RPMI8226 (cell line): ENCODE measurements around the gene SMIM20.

ENCODE experiments used
- DNase-seq: peaks from one replicate; pipeline ENCODE4 v3.0.0-alpha.2; 2015

The SMIM20 gene

DNA sequence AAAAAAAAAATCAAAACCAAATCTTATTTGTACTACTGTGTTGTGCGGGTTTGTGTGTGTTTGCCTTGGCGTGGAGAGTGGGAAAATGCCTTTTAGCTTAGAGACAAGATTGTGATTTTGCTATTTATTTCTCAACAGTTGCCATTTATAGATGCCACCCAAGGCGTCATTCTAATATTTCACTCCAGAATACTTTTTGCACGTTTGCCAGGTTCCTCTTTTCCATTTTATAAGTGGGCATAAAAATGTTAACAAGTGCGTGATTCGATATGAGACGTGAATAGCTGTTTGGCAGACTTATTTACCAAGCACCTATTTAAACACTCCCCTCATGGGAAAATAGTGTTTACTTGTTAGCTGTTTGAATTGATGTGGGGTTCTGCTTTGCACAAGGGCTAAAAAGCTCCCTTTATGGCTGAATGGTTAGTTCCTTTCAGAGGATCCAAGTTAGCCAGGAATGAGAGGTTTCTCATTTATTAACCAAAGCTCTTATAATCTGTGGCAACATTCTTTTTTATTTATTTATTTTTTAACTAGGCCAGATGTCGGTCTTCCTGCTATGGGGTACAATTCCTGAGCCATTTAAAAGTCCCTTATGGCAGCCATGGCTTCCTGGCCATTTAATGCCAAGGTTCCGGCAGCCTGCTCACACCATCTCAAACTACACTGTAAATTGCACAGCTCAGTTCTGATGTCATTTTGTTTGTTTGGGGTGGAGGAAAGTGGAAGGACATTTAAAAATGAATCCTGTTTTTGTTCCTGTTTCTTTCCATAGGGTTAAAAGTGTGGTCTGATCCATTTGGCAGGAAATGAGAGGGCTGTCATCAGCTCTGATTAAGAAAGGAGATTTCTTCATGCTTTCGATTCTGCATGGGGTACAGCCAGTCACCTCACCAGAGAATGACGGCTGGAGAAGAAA lies 14.6 kb downstream of the SMIM20 start:
- no peak for DNase-seq

DNA sequence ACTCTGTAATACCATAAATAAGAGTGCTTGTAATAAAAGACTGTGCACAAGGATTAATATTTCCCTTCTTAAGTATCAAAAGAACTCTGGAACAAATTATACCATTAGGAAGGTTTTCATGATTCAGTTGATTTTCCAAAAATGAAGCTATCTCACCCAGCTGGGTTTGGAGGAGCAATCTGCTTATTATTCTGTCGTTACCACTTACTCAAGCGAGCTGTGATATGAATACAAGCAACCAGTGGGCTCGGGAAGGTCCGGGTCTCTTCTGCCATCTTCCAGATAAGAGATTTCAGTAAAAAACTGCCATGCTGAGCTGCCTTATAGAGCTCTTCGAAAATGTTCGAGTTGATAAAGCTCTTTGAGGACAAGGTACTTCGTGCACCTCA lies 15.3 kb downstream of the SMIM20 start:
- no peak for DNase-seq

DNA sequence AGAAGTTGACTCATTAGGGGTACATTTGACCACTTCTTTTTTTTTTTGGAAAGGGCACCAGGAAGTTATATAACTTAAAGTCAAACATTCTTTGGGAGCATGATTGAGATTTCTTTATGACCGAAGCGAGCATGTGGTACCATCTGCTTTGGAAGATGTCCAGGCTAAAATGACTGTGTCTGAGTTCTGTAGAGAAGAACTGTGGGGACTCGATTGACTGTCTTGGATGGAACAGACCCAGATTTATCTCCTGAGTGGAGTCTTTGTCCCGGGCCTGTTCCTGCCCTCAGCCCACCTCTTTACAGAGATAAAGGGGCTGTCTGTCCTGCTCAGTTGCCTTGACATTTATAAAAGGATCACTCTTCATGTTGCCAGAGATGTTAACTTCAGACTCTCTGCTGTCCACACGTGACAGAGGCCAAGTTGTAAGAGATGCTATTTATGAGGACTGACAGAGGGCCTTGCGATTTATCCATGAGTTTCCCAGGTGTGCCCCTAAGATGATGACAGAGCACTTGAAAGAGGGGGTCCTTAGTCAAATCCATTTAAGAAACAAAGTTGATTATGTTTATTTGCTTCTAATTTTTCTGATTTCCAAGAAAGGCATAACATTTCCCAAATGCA lies 16.8 kb downstream of the SMIM20 start:
- no peak for DNase-seq

- no peak for DNase-seq
These were observed 22.7 kb downstream of the SMIM20 start for GRCh38 chr4:25936696-25937095.

DNA sequence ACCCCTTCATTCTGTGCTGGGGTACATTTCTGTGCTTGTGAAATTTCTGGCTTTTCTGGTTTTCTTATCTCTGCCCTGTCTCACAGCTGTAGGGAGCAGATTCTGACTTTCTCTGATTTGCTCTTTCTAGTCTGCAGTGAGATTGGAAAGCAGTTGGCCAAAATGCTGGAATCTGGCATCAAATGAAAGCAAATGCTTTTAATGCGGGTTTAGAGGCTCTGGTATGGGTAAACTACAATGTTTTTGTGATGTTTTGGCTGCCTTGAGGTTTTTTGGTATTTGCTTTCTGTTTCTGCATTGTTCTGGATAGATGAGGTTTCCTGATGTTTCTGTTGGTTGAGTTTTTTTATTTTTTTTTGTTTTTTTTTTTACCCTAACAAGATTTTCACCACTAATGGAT lies 23.8 kb downstream of the SMIM20 start:
- peak; percentile 4 for DNase-seq

DNA sequence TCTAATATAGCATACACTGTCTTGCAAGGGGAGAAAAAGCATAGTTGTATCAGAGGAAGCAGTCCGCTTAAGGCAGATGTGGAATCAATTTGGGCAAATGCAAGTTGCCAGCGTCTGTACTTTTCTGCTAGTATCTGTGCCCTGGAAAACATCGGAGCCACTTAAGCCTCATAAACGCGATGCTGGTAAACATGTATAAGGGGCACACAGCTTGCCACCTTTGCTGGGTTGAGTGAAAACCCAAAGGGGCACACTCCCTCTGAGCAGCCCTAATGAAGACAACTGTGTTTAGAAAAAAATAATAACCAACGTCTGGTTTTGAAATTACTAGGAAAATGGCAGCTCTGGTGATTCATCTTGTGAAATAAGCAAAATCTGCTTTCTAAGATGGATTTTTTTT lies 24.3 kb downstream of the SMIM20 start:
- DNase-seq = no peak

DNA sequence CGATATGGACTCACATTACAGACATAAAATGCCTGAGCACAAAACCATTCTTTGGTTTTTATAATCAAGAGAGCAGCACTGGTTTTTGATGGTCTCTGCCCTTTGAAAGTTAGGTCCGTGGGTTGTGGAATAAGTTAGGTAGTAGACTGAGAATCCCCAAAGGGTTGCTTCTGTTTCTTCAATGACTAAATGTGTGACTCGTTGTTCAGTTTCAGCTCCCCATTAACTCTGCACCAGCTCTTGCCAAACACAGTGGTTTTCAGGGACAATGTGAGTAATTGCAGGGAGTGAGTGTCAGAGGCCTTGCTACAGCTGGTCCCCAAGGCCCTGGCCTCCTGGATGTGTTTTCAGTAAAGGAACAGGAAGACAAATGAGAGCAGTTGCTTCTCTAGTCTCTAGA lies 24.8 kb downstream of the SMIM20 start:
- DNase-seq = no peak

DNA sequence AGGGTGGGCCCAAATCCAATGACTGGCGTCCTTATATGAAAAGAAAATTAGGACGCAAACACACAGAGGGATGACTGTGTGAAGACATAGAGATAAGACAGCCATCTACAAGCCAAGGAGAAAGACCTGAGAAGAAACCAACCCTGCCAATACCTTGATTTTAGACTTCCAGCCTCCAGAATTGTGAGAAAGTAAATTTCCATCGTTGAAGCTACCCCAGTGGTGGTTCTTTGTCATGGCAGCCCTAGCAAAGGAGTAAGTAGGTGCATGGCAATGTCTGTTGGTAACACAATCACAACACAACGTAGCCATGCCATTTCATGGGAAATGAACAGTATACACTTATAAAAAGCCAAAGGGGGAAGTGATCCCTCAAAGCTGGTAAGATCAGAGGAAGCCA lies 25.3 kb downstream of the SMIM20 start:
- DNase-seq = no peak

DNA sequence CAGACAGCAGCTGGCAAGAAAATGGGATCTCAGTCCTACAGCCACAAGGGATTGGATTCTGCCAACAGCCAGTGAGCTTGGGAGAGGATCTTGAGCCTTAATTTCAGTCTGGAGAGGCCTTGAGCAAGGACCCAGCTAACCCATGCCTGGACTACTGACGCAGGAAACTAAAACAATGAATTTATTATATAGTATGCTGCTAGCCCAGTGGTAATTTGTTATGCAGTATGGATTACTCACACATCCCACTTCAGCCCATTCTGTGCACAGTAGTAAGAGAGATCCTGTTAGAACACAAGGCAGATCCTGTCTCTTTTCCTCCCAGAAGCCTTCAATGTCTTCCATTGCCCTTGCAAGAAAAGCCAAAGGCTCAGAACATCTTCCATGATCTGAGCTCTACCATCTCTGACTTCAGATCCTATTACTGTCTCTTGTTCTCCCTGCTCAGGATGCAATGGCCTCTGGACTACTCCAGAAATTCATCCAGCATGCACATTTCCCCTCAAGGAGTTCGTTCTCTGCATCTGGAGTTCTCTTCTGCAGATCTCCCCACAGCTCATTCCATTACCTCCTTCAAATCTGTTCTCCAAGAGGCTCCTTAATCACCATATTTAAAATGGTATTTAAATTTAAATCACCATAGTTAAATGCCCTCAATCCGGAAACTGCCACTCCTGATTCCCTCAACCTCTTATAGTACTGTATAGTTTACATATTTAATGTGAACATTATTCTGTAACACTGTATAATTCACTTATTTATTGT lies 27.6 kb downstream of the SMIM20 start:
- no peak for DNase-seq

DNA sequence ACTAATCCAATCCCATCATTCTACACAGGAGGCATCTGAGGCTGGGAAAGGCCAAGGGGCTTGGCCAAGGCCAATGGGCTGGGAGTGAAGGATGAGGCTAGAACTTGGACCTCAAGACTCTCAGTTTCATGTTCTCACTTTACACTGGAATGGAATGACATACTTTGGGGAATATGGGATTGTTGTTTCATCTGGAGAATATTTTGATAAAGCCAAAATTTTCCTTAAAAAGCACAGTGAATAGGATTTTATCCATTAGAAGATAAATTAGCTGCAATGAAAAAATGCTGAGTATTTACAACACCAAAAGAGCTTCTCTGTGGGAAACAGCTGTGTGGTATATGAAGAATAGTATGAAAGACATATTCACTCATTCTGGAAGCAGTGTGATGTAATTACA lies 29.3 kb downstream of the SMIM20 start:
- no peak for DNase-seq

DNA sequence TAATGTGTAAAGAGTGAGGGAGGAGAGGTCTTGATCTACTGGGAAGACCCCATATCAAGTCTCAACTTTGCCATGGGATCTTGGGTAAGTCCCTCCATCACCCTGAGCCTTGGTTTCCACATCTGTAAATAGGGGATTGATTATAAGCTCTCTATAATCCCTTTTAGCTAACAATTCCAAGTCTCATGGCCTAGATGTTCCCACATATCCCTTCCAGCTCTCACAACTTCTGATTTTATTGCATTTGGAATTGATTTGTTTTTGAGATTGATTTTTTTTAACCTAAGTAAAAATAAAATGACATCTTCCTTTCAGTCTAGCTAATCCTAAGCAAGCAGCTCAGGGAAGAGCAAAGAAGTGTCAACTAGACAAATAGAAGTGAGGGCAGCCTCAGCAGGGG lies 29.8 kb downstream of the SMIM20 start:
- DNase-seq = no peak

- DNase-seq = no peak
These were observed 34.0 kb downstream of the SMIM20 start for GRCh38 chr4:25948051-25948450.

GRCh38 chr4:25949173-25949748 lies 35.2 kb downstream of the SMIM20 start:
- DNase-seq = no peak

- no peak for DNase-seq
These were observed 36.0 kb downstream of the SMIM20 start for GRCh38 chr4:25949994-25950393.

DNA sequence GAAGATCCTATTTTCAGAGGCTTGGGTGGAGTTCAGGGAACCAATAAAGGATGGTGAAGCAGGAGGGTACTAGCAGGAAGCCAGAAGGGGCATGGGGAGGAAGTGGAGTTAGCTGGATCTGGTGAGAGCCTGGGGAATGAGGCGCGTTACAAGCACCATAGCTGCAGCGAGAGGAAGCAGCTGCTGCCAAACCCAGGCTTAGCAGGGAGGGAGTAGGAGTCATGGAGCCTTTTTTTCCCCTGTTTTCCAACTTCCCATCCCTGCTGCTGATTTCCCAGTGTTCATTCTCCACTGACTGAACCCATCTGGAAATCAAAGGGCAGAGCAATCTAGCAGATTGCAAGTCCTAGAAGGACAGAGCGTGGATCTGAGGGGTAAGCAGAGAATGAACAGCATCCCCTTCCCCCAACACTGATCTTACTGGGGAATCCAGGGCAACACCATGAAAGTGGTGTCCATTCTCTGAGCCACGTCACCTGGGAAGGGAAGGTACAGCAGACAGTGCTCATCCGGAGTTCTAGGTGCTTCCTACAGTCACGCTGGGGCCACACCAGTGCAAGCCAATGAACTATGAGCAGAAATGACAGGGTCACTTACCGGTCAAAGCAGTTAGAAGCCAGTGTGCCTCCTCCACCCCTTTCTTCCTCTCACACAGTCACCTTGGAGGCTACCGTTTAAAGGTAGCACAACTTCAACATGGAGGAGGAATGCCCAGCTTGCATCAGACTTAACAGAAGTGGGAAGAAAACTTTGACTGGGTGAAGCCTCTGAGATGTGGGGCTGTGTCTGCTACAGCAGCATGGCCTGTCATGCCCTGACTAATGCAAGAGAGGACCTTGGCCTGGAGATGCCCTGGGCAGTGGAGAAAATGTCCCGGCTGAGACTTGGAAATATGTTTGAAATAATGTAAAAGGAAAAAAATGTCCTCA lies 36.7 kb downstream of the SMIM20 start:
- no peak for DNase-seq

DNA sequence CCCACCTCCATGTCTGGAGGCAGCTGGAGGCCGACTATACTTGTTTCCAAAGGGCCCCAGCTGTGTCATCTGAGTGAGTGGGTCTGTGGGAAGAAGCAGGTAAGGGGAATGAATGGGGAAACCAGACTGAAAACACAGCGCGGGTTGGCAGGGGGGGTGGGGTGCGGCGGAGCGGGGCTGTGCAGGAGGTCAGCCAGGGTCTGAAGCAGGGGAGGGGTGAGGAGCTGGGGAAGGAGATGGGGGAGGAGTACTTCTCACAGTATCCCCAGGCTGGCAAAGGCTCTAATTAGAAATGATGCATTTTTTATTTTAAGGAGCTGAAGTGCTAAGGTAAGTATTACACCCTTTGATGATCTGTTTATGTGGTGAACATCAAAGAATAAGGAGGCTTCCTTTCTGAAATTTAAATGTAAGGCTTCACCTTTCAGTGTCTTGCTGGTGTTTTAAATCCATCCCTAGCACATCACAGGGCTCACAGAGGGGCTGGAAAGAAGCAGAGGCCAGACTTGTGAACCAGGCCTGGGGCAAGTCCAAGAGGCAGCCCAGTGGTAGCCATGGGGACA lies 37.5 kb downstream of the SMIM20 start:
- DNase-seq = no peak

DNA sequence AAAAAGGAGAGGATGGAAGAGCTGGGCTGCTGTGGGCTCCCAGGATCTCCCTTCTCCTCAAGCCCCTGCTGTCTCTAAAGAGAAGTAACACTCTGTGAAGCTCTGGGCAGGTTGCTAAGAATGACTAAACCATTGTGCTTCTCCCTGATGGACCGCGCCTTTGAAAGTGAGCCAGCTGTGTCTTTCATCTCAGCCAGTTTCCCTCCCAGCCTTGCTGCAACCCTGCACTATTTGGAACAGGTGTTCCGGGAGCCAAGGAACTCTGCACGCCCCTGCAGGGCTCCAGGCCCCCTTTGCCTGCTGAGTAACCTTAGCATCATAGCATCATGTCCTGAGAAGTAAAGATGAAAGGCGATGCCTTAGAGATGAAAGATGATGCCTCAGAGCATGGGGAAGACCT lies 39.7 kb downstream of the SMIM20 start:
- DNase-seq = no peak

DNA sequence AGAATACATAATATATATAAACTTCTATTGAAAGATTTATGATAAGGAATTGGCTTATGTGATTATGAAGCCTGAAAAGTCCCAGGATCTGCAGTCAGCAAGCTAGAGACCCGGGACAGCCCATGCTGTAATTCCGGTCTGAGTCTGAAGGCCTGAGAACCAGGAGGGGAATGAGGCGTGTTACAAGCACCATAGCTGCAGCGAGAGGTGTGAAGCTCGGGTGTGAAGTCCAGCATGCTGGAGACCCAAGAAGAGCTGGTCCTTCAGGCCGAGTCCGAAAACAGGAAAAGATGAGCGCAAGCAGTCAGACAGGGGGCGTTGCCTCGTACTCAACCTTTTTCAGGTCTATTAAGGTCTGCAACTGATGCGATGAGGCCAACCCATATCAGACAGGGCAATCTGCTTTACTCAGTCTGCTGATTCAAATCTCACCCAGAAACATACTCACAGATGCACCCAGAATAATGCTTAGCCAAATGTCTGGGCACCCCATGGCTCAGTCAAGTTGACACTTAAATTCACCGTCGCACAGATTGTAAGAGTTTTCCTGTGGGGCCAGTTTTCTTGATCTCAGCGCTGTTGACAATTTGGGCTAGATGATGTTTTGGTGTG lies 40.4 kb downstream of the SMIM20 start:
- DNase-seq = no peak

DNA sequence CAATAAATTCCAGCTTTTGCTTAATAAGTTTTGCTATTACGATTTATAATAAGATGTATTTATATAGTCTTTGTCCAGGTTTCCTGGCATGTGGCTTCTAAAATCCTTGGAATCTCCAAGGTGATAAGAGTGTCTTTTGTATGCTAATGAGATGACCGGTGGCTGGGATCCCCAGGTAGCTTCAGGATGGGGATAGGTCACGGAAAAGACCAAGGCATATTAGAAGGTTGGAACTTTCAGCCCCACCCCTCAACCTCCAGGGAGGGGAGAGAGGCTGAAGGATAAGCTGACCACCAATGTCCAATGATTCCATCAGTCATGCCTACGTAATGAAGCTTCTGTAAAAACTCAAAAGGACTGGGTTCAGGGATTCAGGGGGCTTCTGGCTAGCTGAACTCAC lies 41.7 kb downstream of the SMIM20 start:
- DNase-seq = no peak

DNA sequence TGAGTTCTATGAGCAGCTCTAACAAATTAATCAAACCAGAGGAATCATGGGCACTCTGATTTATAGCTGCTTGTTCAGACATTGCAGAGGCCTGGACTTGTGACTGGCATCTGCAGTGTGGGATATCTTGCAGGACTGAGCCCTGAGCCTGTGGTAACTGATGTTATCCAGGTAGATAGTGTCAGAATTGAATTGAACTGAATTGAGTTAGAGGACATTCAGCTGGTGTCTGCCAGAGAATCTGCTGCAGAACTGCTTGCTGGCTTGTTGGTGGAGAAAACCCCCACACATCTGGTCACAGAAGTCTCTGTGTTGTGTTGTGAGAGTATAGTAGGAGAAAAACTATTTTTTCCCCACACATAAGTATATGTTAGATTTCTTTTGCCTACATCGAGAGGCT lies 42.2 kb downstream of the SMIM20 start:
- DNase-seq = no peak

GRCh38 chr4:25958110-25958509 lies 44.1 kb downstream of the SMIM20 start:
- no peak for DNase-seq

GRCh38 chr4:25962393-25962792 lies 48.4 kb downstream of the SMIM20 start:
- DNase-seq = no peak
